GM23338 (cell line): Measurements from ENCODE around the gene PPP2R5C. TPM values are rescaled to one million over a fixed set of nuclear protein-coding genes. Genes with fewer than 3 reads are reported as not detected.

Experiments
- ATAC-seq: fragments of 200-7000 bp; cut with Tn5 transposase; 3 replicates; pipeline ENCODE4 v1.9.1; 2020
- DNase-seq: peaks from one replicate; pipeline ENCODE4 v3.0.0-alpha.2; 2015; ENCODE audit warnings: low spot score
- H2AFZ ChIP-seq: fragments of 200-600 bp; sonication (generic); 2 replicates; pipeline ENCODE4 v1.8.0; 2016; ENCODE audit warnings: antibody characterized with exemption, mild to moderate bottlenecking, moderate library complexity
- H3F3A ChIP-seq: fragments of 200-600 bp; sonication (generic); replicated peaks from 2 replicates; pipeline ENCODE4 v1.8.0; 2017; ENCODE audit warnings: antibody characterized with exemption, mixed run types, low read depth
- H3K27ac ChIP-seq: fragments of 200-600 bp; sonication (generic); 2 replicates; pipeline ENCODE4 v1.6.1; 2016; ENCODE audit warnings: low read depth
- H3K27me3 ChIP-seq: fragments of 200-600 bp; sonication (generic); 2 replicates; pipeline ENCODE4 v1.8.0; 2016; ENCODE audit warnings: mild to moderate bottlenecking, mixed run types, moderate library complexity; ENCODE audit not compliant: insufficient read depth
- H3K36me3 ChIP-seq: fragments of 200-600 bp; sonication (generic); 2 replicates; pipeline ENCODE4 v1.8.0; 2016; ENCODE audit warnings: mild to moderate bottlenecking; ENCODE audit not compliant: insufficient read depth
- H3K4me1 ChIP-seq: fragments of 200-600 bp; sonication (generic); 2 replicates; pipeline ENCODE4 v1.8.0; 2016; ENCODE audit warnings: mild to moderate bottlenecking, moderate library complexity; ENCODE audit not compliant: insufficient read depth
- H3K4me2 ChIP-seq: fragments of 200-600 bp; sonication (generic); 2 replicates; pipeline ENCODE4 v1.7.1; 2017; ENCODE audit warnings: mixed run types
- H3K4me3 ChIP-seq: fragments of 200-600 bp; sonication (generic); 2 replicates; pipeline ENCODE4 v1.6.1; 2016; ENCODE audit warnings: mixed run types
- H3K79me2 ChIP-seq: fragments of 200-600 bp; sonication (generic); replicated peaks from 2 replicates; pipeline ENCODE4 v1.8.0; 2017; ENCODE audit warnings: mild to moderate bottlenecking; ENCODE audit not compliant: insufficient read depth
- H3K9me2 ChIP-seq: fragments of 200-600 bp; sonication (generic); 2 replicates; pipeline ENCODE4 v1.8.0; 2017; ENCODE audit not compliant: insufficient read depth
- H4K20me1 ChIP-seq: fragments of 200-600 bp; sonication (generic); replicated peaks from 2 replicates; pipeline ENCODE4 v1.8.0; 2017; ENCODE audit warnings: mild to moderate bottlenecking; ENCODE audit not compliant: insufficient read depth
- H3K27ac Mint-ChIP-seq: 2 replicates; pipeline ENCODE4 v1.8.0; 2020; ENCODE audit warnings: inconsistent platforms, mild to moderate bottlenecking, moderate library complexity, mixed read lengths
- H3K27me3 Mint-ChIP-seq: 3 replicates; pipeline ENCODE4 v1.8.0; 2022; ENCODE audit warnings: low read depth, mild to moderate bottlenecking, moderate library complexity, mixed read lengths, inconsistent platforms; ENCODE audit not compliant: insufficient read depth, poor library complexity
- H3K36me3 Mint-ChIP-seq: 3 replicates; pipeline ENCODE4 v1.8.0; 2021; ENCODE audit warnings: low read depth, mild to moderate bottlenecking, inconsistent platforms, moderate library complexity, mixed read lengths
- H3K4me1 Mint-ChIP-seq: 3 replicates; pipeline ENCODE4 v1.8.0; 2020; ENCODE audit warnings: mild to moderate bottlenecking, inconsistent platforms, mixed read lengths
- H3K4me3 Mint-ChIP-seq: 3 replicates; pipeline ENCODE4 v1.8.0; 2021; ENCODE audit warnings: moderate library complexity, mild to moderate bottlenecking, inconsistent platforms, mixed read lengths
- H3K9me3 Mint-ChIP-seq: 3 replicates; pipeline ENCODE4 v1.8.0; 2020; ENCODE audit warnings: moderate library complexity, mild to moderate bottlenecking, inconsistent platforms, mixed read lengths
- EZH2 ChIP-seq: fragments of 200-600 bp; sonication (generic); IDR thresholded peaks from one replicate; pipeline ENCODE4 v1.8.0; 2017; ENCODE audit warnings: antibody characterized with exemption, mild to moderate bottlenecking, low read depth; ENCODE audit not compliant: unreplicated experiment
- JUNB ChIP-seq: IDR thresholded peaks from one replicate; pipeline ENCODE4 v1.6.1; 2016; ENCODE audit warnings: antibody characterized with exemption; ENCODE audit not compliant: unreplicated experiment
- ZNF114 ChIP-seq: fragments of 250-450 bp; sonication (Bioruptor Pico); IDR thresholded peaks from 2 replicates; pipeline ENCODE4 v1.5.0; 2020; ENCODE audit warnings: mild to moderate bottlenecking, moderate library complexity
- polyA plus RNA-seq: library from polyadenylated mRNA; unstranded; fragments of >200 nt; fragmentation: Nextera tagmentation; extraction: Ambion mirVana; gene quantifications from 2 replicates; pipeline ENCODE4 v1.2.1, GENCODE V29; 2016
- total RNA-seq: library from RNA; depleted of rRNA; stranded (reverse); fragments of >200 nt; shearing (Covaris generic); gene quantifications from 2 replicates; pipeline ENCODE4 v1.2.3, GENCODE V29; 2014
- TF ChIP-seq, protein P1 (sequence below): fragments of 250-450 bp; sonication (Bioruptor Pico); IDR thresholded peaks from 2 replicates; pipeline ENCODE4 v1.5.0; 2020; ENCODE audit warnings: mild to moderate bottlenecking, moderate library complexity
- TF ChIP-seq, protein P2 (sequence below), 2 experiments: fragments of 200-600 bp in 1 of 2; sonication (generic) in 1 of 2; conservative IDR thresholded peaks; 2 replicates each; pipeline versions ENCODE4 v1.5.1 to v1.6.1; 2016 to 2017; ENCODE audit warnings: antibody characterized with exemption in 2 of 2, low read depth in 2 of 2, mild to moderate bottlenecking in 2 of 2, moderate library complexity in 1 of 2
- TF ChIP-seq, protein P3 (sequence below): IDR thresholded peaks from 2 replicates; pipeline ENCODE4 v1.6.1; 2016; ENCODE audit warnings: antibody characterized with exemption

PPP2R5C gene
- total and polyA plus RNA-seq, 2 experiments from 2014 or later: 75.4 to 79.7 TPM

- Histone ChIP-seq H3K27me3 (no peaks in the 10 kb centered on the region), H3K4me1 (peaks cover 14% of the 10 kb centered on the region), H3K79me2 (no peaks in the 10 kb centered on the region), H3K4me2 (no peak overlapping the region), H3K4me3 (no peak overlapping the region), H3K27ac (no peak overlapping the region), H3K36me3 (no peaks in the 10 kb centered on the region), H3F3A (no peaks in the 10 kb centered on the region), H4K20me1 (no peaks in the 10 kb centered on the region), H2AFZ (no peak overlapping the region), H3K9me2 (peaks cover 12% of the 10 kb centered on the region)
- H3K27ac Mint-ChIP-seq: no peak overlapping the region
- H3K36me3 Mint-ChIP-seq: no peaks in the 10 kb centered on the region
- peaks cover 19% of the 10 kb centered on the region for H3K4me1 Mint-ChIP-seq
- peaks cover 3% of the 10 kb centered on the region; the same call in 2 of the 3 replicates for H3K9me3 Mint-ChIP-seq
- H3K27me3 Mint-ChIP-seq: peaks cover 11% of the 10 kb centered on the region
- ATAC-seq (no peak), DNase-seq (no peak)
- TF ChIP-seq, protein P1, sequence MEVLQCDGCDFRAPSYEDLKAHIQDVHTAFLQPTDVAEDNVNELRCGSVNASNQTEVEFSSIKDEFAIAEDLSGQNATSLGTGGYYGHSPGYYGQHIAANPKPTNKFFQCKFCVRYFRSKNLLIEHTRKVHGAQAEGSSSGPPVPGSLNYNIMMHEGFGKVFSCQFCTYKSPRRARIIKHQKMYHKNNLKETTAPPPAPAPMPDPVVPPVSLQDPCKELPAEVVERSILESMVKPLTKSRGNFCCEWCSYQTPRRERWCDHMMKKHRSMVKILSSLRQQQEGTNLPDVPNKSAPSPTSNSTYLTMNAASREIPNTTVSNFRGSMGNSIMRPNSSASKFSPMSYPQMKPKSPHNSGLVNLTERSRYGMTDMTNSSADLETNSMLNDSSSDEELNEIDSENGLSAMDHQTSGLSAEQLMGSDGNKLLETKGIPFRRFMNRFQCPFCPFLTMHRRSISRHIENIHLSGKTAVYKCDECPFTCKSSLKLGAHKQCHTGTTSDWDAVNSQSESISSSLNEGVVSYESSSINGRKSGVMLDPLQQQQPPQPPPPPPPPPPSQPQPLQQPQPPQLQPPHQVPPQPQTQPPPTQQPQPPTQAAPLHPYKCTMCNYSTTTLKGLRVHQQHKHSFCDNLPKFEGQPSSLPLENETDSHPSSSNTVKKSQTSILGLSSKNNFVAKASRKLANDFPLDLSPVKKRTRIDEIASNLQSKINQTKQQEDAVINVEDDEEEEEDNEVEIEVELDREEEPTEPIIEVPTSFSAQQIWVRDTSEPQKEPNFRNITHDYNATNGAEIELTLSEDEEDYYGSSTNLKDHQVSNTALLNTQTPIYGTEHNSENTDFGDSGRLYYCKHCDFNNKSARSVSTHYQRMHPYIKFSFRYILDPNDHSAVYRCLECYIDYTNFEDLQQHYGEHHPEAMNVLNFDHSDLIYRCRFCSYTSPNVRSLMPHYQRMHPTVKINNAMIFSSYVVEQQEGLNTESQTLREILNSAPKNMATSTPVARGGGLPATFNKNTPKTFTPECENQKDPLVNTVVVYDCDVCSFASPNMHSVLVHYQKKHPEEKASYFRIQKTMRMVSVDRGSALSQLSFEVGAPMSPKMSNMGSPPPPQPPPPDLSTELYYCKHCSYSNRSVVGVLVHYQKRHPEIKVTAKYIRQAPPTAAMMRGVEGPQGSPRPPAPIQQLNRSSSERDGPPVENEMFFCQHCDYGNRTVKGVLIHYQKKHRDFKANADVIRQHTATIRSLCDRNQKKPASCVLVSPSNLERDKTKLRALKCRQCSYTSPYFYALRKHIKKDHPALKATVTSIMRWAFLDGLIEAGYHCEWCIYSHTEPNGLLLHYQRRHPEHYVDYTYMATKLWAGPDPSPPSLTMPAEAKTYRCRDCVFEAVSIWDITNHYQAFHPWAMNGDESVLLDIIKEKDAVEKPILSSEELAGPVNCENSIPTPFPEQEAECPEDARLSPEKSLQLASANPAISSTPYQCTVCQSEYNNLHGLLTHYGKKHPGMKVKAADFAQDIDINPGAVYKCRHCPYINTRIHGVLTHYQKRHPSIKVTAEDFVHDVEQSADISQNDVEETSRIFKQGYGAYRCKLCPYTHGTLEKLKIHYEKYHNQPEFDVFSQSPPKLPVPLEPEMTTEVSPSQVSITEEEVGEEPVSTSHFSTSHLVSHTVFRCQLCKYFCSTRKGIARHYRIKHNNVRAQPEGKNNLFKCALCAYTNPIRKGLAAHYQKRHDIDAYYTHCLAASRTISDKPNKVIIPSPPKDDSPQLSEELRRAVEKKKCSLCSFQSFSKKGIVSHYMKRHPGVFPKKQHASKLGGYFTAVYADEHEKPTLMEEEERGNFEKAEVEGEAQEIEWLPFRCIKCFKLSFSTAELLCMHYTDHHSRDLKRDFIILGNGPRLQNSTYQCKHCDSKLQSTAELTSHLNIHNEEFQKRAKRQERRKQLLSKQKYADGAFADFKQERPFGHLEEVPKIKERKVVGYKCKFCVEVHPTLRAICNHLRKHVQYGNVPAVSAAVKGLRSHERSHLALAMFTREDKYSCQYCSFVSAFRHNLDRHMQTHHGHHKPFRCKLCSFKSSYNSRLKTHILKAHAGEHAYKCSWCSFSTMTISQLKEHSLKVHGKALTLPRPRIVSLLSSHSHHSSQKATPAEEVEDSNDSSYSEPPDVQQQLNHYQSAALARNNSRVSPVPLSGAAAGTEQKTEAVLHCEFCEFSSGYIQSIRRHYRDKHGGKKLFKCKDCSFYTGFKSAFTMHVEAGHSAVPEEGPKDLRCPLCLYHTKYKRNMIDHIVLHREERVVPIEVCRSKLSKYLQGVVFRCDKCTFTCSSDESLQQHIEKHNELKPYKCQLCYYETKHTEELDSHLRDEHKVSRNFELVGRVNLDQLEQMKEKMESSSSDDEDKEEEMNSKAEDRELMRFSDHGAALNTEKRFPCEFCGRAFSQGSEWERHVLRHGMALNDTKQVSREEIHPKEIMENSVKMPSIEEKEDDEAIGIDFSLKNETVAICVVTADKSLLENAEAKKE: no peak
- TF ChIP-seq JUNB (no peak), ZNF114 (CRISPR knock-in tag) (no peak), EZH2 (no peak)
- TF ChIP-seq, protein P2, sequence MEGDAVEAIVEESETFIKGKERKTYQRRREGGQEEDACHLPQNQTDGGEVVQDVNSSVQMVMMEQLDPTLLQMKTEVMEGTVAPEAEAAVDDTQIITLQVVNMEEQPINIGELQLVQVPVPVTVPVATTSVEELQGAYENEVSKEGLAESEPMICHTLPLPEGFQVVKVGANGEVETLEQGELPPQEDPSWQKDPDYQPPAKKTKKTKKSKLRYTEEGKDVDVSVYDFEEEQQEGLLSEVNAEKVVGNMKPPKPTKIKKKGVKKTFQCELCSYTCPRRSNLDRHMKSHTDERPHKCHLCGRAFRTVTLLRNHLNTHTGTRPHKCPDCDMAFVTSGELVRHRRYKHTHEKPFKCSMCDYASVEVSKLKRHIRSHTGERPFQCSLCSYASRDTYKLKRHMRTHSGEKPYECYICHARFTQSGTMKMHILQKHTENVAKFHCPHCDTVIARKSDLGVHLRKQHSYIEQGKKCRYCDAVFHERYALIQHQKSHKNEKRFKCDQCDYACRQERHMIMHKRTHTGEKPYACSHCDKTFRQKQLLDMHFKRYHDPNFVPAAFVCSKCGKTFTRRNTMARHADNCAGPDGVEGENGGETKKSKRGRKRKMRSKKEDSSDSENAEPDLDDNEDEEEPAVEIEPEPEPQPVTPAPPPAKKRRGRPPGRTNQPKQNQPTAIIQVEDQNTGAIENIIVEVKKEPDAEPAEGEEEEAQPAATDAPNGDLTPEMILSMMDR (conservative IDR thresholded peaks at IDR 0.05; ENCODE audit: low read depth in 2 of 2): no peak
- TF ChIP-seq, protein P3, sequence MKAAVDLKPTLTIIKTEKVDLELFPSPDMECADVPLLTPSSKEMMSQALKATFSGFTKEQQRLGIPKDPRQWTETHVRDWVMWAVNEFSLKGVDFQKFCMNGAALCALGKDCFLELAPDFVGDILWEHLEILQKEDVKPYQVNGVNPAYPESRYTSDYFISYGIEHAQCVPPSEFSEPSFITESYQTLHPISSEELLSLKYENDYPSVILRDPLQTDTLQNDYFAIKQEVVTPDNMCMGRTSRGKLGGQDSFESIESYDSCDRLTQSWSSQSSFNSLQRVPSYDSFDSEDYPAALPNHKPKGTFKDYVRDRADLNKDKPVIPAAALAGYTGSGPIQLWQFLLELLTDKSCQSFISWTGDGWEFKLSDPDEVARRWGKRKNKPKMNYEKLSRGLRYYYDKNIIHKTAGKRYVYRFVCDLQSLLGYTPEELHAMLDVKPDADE: no peak
- no peak overlapping the region for H3K4me3 Mint-ChIP-seq
Measured at GRCh38 chr14:101727611-101728366, 33.7 kb upstream of the PPP2R5C start.
